Cardiac fibroblast (primary cell): Measurements from ENCODE around the gene CASP9.

Experiments
- DNase-seq, 2 donors: peaks; one replicate each; pipeline versions ENCODE4 v3.0.0 to v3.0.0-alpha.2; 2010; ENCODE audit warnings: low read depth in 2 of 2
- H3K4me3 ChIP-seq, 2 donors: replicated peaks in 1 of 2; 1 replicate in 1 of 2; 2 replicates in 1 of 2; pipeline ENCODE4 v1.5.1; 2011; ENCODE audit warnings: low read depth in 2 of 2, low read length in 2 of 2, mild to moderate bottlenecking in 2 of 2, moderate library complexity in 1 of 2
- TF ChIP-seq, protein P1 (sequence below): IDR thresholded peaks from one replicate; pipeline ENCODE4 v1.5.1; 2011; ENCODE audit warnings: low read depth, mild to moderate bottlenecking, low read length, inconsistent platforms

CASP9 gene

GRCh38 chr1:15531003-15531402 lies 7.0 kb upstream of the CASP9 start:
- no peak overlapping the region for H3K4me3 ChIP-seq
- TF ChIP-seq, protein P1, sequence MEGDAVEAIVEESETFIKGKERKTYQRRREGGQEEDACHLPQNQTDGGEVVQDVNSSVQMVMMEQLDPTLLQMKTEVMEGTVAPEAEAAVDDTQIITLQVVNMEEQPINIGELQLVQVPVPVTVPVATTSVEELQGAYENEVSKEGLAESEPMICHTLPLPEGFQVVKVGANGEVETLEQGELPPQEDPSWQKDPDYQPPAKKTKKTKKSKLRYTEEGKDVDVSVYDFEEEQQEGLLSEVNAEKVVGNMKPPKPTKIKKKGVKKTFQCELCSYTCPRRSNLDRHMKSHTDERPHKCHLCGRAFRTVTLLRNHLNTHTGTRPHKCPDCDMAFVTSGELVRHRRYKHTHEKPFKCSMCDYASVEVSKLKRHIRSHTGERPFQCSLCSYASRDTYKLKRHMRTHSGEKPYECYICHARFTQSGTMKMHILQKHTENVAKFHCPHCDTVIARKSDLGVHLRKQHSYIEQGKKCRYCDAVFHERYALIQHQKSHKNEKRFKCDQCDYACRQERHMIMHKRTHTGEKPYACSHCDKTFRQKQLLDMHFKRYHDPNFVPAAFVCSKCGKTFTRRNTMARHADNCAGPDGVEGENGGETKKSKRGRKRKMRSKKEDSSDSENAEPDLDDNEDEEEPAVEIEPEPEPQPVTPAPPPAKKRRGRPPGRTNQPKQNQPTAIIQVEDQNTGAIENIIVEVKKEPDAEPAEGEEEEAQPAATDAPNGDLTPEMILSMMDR: no peak
- no peak for DNase-seq

GRCh38 chr1:15526490-15527339 lies 2.7 kb upstream of the CASP9 start, which contains the start of gene DNAJC16:
Gene DNAJC16, plus strand, starts transcription at chr1:15526848. Its CDS starts 2,258 bp downstream, at chr1:15529106.
- DNase-seq: peak; percentile 100
- H3K4me3 ChIP-seq: peak within 1 kb of the TSS; percentile 80 to 90
- TF ChIP-seq, protein P1: peak; percentile 31

- peak overlapping the region; percentile 80 to 90 for H3K4me3 ChIP-seq
- no peak for DNase-seq
- TF ChIP-seq, protein P1: no peak
Observed at GRCh38 chr1:15526021-15526489, 2.0 kb upstream of the CASP9 start.

DNA sequence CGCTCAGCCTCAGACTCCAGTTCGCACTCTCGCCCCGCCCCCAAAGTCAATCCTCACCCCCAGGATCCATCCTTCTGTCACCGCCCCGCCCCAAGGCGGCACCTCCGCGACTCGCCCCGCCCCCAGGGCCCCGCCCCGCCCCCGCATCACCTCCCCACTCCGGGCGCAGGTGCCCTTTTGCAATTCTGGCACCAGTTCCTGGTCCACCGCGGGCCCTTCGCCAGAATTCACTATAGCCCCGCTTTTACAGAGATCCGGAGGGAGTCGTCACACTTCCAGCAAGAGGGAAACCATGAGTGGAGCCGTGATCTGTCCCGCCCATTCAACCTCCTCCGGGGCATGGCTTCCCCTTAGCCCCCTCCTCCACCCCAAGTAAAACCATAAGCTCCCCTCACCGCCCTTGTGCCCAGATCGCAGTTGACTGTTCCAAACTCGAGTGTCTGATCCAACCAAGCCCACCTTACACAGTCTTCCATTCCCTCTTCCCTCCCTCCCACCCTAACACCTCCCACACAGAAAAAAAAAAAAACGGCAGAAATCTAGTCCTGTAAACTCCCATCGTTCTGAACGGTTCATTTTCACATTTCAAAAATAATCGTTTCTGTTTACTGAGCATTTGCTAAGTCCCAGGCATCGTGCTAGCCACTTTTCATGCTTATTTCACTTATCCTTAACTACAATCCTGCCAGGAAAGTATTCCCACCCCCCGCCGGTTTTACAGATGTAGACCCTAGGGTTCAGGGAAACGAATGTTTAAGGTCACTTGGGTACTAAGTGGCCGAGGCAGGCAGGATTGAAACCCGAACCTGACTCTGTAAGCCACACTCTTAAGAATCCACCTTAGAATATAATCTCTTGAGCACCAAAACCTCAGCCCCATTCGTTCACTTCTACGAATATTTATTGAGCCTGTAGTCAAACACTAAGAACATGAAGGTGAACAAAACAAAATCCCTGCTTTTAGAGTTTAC lies 1.3 kb upstream of the CASP9 start:
- TF ChIP-seq, protein P1: no peak
- DNase-seq: peak in 1 of 2 donors; percentile 10

DNA sequence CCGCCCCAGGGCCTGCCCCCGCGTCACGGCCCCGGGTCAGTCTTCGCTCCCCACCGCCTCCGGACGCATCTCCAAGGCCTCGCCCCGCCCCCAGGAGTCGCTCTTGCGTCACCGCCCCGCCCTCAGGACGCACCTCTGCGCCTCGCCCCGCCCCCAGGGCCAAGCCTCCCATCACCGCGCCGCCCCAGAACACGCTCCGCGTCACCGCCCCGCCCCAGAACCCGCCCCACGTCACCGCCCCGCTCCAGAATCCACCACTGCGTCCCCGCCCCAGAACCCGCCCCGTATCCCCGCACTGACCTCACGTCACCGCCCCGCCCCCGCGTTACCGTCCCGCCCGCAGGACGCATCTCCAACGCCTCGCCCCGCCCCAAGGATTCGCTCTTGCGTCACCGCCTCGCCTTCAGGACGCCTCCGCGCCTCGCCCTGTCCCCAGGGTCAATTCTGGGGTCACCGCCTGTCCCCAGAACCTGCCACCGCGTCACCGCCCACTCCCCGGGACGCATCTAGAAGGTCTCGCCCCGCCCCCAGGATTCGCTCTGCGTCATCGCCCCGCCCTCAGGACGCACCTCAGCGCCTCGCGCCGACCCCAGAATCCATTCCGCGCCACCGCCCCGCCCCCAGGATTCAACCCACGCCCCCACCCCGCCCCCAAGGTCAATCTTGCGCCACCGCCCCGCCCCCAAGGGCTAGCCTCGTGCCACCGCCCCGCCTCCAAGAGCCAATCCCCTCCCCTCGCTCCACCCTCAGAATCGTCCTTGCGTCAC lies 451 bp upstream of the CASP9 start:
- peak overlapping the region; percentile 67 to 77 for H3K4me3 ChIP-seq
- DNase-seq: peak; percentile 99 to 100
- TF ChIP-seq, protein P1: no peak

More for the DNA sequence above, 1.3 kb upstream of the CASP9 start:
- peak overlapping the region; percentile 70 for H3K4me3 ChIP-seq
